Kidney glomerular epithelial cell (primary cell): Measurements from ENCODE around the gene POU2AF2.
"Not testable (repeated sequence)": the region's sequence is repeated elsewhere in the genome, so short reads cannot be mapped to it uniquely, and the experiment has no call there.

Experiments
- DNase-seq: peaks from one replicate; lab custom pipeline; 2025; lab: John Stamatoyannopoulos, UW

Gene POU2AF2, protein sequence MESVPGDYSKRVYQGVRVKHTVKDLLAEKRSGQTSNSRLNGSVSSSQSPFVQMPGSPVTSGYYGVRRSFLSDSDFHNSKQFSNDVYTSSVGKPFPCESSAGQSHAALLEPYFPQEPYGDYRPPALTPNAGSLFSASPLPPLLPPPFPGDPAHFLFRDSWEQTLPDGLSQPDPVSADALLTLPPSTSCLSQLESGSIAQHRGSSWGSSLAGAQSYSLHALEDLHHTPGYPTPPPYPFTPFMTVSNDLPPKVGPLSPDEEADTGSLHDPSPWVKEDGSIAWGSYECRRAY

DNA sequence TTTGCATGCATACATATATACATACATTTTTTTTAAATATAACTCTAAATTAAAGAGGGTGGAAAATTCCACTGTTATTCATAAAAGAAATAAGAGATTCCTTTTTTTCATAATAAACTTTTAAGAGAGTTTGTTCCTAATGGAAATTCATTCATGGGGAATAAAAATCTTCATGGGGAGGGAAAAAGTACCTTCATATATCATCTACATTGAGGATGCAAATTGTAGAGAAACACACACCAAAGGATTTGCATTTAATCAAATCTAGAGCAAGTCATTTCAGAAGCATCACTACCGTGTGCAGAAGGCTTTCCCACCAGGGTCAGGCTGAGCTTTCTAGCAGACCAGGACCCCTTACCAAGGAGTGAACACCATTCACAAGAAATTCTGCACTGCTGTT, at the start of gene POU2AF2:
POU2AF2 (plus strand) TSS at position 301 of the 400 bp plus-strand sequence. CDS start 129 bp downstream, outside the sequence.
- no peak for DNase-seq

DNA sequence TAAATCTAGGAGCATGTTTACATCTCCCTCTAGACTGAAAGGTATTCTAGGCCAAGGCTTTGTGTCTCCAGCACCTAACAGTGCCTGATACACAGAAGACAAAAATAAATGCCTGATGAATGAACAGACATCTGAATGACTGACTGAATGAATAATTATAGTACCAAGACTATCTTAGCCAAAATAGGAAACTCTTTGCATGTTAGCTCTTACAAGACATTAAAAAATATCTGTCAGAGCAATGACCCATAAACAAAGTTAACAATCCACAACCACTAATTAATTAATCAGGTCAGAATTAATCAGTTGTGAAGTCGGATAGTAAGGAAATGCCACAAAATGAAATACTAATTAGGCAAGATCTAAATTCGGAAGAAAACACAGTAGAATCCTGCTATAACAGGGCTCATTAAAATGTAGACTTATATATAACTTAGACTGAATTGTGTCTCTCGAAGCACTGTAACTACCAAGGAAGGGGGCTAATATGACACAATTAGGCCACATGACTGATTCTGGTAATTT, 45.5 kb upstream of the POU2AF2 start:
- DNase-seq, result no peak

DNA sequence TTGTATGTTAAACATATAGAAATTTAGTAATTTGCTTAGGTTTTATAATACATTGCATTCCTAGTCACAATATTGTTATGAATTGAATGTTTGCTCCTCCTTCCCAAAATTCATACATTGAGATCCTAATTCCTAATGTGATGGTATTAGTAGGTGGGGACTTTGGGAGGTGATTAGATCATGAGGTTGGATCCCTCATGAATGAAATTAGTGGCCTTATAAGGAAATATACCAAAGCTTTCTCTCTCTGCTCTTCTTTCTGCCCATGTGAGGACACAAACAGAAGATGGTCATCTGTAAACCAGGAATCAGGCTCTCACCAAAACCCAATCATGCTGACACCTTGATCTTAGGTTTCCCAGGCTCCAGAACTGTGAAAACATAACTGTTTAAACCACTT, 41.3 kb upstream of the POU2AF2 start:
- DNase-seq, result no peak

DNA sequence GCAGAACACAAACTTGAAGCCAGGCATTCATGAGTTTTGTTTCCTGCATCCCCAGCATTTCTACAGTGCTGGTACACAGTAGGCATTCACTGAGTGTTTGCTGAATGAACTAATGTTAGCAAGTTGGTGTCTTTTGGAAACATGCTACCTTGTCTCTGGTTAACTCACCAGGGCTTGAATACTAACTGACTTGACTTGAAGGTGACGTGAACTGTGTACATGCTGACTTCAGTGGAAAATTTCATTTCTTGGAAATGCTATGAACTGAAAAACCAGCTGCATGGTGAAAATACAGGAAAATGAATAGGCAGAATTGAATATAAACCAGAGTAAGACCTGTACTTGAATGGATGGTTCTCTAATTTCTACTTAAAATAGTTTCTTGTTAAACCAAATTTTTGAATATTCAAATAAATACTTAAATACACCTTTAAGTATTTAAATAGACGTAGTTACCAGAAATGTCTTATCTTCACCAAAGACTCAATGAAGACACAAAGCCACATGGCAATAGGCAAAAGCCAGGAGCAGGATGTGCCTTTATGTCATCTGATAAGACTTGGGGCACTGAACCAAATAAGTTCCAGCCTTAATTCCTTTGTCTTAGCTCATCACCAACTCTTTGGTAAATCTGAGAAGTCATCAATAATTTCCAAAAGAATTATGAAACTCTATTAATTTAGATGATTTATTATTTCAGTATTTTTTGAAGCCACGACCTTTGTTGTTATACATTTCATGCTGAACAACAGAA, 39.7 kb upstream of the POU2AF2 start:
- no peak for DNase-seq

DNA sequence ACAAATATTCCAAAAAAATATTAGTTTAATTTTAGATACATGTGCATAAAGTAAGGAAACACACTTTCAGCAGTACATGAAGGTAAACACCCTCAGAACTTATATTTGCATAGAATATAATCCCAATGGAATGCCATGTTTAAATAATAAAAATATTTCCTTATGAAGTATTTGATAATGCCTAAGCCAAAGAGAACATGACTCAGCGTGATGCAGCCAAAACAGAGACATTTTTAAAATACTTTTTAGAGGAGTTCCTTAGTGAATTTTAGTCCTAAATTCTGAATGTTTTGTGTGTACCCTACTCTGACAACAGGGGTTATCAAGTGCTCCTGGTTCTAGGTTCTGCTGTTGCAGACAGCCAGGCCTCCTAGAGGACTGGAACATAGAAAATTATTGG, 39.1 kb upstream of the POU2AF2 start:
- no peak for DNase-seq

DNA sequence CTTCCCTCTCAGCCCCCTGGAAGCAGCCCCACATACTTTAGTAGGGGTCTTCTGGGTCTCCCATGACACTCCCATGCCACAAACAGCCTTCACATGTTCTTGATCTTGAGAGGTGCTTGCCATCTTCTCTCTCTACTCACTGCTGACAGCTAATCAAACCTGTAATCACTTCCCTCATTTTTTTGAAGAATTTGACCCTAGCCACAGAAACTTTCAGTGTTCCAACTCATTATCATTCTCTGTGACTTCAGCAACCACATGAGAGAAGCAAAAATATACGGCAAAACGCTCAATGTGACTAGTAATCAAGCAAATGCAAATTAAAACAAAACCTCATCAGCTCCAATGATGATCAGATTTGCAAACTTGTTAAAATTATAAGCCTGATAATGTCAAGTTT, 38.3 kb upstream of the POU2AF2 start:
- no peak for DNase-seq

DNA sequence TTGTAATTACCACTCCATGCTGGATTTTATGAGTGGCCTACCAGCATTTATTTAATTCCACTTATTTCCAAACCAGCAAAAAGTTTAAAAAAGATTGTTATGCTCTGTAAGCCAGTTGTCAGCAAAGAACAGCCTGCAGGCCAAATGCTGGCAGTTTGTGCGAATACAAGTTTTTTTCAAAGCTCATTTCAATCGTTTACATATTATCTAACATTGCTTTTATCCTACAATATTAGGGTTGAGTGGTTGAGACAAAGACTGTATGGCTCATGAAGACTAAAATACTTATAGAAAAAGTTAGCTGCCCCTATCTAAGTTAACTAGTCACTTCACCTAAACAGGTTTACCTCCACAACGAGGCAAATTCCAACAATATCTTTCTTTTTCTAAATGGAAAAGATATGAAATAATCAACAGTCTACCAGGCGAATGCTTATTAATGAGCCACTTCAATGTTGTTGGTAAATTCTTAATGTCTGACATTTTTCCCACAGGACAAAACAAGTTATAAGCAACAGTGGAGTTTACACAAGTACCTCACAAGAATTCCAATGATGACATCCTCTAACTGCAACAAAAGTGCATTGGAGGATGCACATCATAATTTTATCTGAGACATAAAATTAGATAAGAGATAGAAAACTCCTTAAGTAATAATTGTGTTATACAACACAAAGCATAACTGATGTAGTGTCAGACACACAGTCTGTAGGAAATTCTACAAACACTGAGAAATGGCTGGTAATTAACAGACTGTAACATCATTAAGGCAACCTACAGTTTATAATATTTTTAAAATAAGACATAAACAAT, 35.8 kb upstream of the POU2AF2 start:
- no peak for DNase-seq

DNA sequence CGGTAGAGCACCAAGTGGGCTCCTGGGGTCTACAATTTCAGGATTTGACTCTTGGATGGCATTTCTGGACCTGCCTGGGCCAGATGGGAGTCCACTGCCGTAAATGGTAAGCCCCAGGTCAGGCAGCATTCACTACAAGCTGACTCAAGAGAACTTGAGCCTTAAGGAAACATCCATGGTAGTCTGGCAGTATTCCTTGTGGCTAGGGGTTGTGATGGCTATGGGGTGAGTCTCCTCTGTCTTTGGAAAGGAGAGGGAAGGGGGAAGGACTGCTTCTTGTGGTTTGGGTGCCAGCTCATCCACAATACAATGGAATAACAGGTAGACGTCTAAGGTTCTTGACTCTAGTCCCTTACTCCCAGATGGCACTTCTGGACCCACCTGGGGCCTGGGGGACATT, 32.3 kb upstream of the POU2AF2 start:
- no peak for DNase-seq

DNA sequence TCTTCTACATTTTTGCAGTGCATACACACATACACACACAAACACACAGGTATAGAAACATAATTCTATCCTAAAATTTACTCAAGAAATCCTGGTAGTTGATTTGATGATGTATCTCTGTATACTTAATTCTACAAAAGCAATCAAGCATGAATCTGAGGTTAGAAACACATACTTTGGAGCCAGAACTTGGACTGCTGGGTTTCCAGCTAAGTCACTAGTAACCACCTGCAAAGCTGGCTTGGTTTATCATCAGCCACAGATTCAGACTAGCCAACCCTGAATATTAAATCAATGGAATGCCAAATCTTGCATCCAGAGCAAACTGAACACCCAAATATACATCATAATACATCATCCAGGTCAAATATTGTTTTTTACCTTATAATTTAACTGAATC, 24.8 kb upstream of the POU2AF2 start:
- peak; percentile 16 for DNase-seq

DNA sequence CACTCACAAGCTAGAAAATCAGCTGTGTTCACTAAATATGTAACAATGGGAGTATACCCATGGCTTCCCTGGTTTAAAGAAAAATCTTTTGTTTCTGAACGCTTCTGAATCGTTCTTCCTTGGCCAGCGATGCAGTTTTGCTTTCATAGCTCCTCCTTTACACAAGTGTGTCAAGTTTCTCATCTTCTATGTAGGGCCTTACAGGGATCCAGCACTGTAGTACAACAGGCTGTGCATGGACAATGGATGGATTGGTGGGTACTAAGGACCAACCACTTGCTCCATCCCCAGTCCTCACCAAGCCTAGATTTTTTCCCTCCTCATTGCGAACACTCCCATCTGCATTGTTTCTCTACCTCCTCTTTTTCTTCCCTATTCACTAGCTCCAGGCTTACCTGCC, 24.3 kb upstream of the POU2AF2 start:
- DNase-seq, result no peak

DNA sequence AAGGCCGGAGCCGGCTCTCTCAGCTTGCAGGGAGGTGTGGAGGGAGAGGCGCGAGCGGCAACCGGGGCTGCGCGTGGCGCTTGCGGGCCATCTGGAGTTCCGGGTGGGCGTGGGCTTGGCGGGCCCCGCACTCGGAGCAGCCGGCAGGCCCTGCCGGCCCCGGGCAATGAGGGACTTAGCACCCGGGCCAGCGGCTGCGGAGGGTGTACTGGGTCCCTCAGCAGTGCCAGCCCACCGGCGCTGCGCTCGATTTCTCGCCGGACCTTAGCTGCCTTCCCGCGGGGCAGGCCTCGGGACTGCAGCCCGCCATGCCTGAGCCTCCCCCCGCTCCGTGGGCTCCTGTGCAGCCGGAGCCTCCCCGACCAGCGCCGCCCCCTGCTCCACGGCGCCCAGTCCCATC, 23.6 kb upstream of the POU2AF2 start:
- DNase-seq, result not testable (repeated sequence)

DNA sequence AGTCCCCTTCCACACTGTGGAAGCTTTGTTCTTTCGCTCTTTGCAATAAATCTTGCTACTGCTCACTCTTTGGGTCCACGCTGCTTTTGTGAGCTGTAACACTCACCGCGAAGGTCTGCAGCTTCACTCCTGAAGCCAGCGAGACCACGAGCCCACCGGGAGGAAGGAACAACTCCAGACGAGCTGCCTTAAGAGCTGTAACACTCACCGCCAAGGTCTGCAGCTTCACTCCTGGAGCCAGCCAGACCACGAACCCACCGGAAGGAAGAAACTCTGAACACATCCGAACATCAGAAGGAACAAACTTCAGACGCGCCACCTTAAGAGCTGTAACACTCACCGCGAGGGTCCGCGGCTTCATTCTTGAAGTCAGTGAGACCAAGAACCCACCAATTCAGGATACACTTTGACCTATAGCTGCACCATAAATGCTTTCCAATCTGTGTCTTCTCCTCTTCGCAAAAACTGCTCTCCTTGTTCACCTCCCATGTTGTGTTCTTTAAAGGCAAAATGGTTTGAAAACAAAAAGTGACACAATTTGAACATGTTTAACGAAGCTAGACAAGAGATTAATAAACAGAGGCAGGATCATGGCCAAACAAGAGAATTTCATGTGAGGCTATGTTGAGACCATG, 22.6 kb upstream of the POU2AF2 start:
- not testable (repeated sequence) for DNase-seq

DNA sequence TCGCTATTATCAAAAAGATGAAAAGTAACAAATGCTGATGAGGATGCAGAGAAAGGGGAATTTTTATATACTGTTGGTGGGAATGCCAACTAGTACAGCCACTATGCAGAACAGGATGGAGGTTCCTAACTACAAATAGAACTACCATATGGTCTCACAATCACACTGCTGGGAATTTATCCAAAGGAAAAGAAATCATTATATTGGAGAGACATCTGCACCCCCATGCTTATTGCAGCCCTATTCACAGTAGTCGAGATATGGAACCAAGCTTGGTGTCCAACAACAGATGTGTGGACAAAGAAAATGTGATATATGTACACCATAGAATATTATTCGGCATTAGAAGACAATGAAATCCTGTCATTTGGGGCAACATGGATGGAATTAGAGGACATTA, 19.6 kb upstream of the POU2AF2 start:
- no peak for DNase-seq

DNA sequence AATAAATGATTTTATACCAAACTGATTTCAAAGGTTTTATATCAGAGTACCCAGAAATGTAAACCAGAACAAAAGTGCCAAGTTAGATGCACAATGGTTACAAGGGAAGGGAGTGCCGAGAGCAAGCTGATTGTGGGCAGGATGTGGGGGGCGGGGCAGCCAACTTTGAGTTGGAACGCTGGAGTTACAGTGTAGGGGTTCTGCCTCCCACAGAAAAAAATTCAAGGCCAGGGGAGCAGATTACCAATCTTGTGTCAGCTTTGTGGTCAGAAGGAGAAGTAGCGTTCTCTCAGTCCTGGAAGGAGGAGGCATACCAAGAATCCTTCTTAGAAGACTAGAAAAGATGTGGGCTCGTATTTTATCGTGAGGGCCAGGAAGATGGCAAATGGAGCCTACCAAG, 15.9 kb upstream of the POU2AF2 start:
- no peak for DNase-seq

DNA sequence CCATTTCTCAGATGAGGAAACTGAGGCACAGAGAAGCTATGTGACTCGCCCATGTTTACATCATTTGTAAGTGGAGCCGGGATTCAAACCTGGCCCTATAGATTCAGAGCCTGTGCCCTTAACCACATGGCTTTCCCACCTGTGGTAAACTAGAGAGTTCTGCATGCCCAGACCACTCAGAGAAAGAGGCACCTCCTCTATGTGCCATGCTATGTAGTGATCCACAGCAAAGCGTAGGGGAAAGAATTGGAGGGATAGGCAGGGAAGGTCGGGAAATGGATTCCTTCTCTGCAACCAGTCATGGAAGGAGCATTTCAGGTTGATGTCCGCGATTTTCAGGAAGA, 15.4 kb upstream of the POU2AF2 start:
- no peak for DNase-seq

DNA sequence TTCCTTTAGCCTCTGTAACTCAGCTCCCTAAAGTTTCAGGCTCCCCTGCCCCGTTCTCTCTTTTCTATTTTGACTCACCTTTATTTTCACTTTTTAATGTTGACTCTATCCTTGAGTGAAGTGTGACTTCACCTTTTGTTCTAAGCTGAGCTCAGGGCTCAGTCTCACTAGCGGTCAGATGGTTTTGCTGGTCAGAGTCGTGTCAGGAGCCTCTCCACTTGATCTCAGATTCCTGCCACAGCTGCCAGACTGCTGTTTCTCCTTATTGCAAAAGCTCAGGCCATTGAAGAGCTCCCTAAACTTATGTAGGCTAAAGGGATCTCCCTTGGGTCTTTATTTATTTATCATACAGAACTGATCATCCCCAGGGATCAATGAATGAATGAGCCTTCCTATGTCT, 13.7 kb upstream of the POU2AF2 start:
- no peak for DNase-seq

DNA sequence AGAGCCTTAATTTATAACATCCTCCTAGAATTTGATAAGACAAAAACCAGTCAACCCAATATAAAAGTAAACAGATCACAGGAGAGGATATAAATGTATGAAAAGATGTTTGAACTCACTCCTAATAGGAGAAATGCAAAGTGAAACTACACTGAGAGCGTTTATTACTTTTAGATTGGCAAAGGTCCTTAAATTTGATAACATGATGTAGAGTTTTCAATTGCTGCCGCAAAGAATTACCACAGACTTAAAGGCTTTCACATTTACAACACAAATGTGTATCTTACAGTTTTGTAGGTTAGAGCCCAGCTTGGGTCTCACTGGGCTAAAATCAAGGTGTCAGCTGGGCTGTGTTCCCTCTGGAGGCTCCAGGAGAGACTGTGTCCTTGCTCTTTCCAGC, 9.1 kb upstream of the POU2AF2 start:
- no peak for DNase-seq

DNA sequence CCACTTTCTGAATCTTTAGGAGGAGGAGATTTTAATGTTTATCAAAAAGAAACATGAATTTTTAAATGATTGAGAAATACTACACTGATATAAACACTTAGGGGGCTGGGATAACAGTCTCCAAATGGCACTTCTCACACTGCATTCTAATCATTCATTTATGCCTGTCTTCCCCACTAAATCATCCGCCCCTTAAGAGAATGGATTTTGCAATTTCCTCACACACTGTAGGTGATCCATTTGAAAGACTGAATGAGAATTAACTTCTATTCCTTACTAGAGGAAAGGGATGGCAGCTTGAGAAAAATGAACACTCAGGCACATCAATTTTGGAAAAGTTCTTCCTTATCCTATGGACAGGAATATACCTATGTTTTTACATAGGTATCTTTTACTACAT, 7.6 kb upstream of the POU2AF2 start:
- no peak for DNase-seq

DNA sequence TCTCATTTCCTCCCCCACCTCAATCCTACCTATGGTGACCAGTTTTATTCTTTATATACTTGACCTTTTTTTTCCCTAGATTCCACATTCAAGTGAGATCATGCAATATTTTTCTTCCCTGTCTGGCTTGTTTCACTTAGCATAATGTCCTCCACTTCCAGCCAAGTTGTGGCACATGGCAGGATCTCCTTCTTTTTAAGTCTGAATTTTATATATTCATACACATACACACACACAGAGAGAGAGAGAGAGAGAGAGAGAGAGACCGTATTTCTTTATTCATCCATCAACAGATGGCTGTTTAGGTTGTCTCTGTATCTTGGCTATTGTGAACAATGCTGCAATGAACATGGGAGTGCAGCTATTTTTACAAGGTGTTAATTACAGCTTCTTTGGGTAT, 1.4 kb downstream of the POU2AF2 start:
- no peak for DNase-seq

DNA sequence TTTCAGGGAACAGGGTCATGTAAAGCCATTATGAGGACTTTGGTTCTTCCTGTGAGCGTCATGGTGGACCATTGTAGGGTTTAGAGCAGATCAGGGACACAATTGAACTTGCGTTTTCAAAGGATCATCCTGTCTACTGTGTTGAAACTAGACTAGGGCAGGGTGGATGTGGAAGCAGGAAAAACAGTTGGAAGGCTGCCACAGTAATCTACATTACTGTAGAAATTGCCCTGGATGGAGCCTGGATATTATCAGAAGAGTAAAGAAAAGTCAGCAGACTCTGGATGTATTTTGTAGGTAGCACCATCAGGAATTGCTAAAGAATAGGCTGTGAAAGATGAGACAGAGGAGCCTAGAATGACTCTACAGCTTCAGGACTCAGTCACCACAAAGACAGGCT, 5.4 kb downstream of the POU2AF2 start:
- no peak for DNase-seq

DNA sequence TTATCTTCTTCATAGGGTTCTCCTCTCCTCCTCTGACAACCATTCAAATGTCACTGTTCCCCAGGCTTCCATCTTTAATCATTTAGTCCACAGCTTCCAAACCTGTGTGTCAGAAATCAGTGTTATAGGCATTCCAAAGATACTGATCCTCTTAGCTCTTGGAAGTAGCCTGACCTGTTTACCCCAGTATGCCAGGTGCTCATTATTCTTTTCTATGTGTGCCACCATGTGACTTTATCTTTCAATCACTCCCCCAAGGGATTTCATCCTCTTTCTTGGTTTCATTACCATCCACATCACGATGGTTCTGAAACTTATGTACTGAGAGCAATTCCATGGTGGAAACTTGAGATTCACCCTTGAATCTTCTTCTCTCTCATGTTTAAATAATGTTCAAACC, 7.6 kb downstream of the POU2AF2 start:
- DNase-seq, result no peak

DNA sequence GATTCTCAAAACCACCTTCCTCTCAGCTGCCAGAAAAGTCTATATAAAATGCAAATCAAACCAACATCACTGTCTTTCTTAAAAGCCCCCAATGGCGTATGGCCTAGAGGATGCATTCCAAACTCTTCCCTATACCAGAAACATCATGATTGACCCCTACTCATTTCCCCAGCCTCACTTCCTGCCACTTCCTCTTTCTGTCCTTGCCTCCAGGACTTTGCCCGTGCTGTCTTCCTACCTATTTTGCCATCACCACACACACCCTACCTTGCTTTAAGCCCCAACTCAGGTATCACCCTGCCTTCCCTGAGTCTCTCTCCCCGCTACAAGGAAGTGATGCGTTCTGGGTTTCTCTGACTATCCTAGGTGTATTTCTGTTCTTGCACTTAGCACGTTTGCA, 8.1 kb downstream of the POU2AF2 start:
- no peak for DNase-seq
